GM12874 (cell line): Measurements from ENCODE around the gene KPNB1.
A peak's percentile ranks its signal among the peaks of the same experiment; 100 is the strongest.

Source experiments
- CTCF ChIP-seq: IDR thresholded peaks from 2 replicates; pipeline ENCODE4 v1.5.1; 2011; ENCODE audit warnings: low read depth, mild to moderate bottlenecking, control low read depth, low read length, moderate library complexity; ENCODE audit not compliant: insufficient read depth

KPNB1 gene

GRCh38 chr17:47694581-47695428, 45.1 kb downstream of the KPNB1 start:
- no peak for TF ChIP-seq CTCF

- TF ChIP-seq CTCF = no peak
These were observed 46.0 kb downstream of the KPNB1 start for GRCh38 chr17:47695429-47696376.

GRCh38 chr17:47696717-47697642, 47.3 kb downstream of the KPNB1 start:
- no peak for TF ChIP-seq CTCF

- no peak for TF ChIP-seq CTCF
These were observed 48.4 kb downstream of the KPNB1 start for GRCh38 chr17:47697906-47698711.

GRCh38 chr17:47698749-47699535, 49.2 kb downstream of the KPNB1 start:
- TF ChIP-seq CTCF = peak; percentile 89

GRCh38 chr17:47699536-47699840, 49.8 kb downstream of the KPNB1 start:
- no peak for TF ChIP-seq CTCF
